Inferior parietal cortex (tissue), 1 donor: ENCODE measurements around the gene ERI3.
"Not testable (repeated sequence)": the region's sequence is repeated elsewhere in the genome, so short reads cannot be mapped to it uniquely, and the experiment has no call there.

Source experiments
- DNase-seq: peaks from one replicate; pipeline ENCODE4 v3.0.0-alpha.2; 2016; ENCODE audit errors: extremely low spot score

Gene ERI3

DNA sequence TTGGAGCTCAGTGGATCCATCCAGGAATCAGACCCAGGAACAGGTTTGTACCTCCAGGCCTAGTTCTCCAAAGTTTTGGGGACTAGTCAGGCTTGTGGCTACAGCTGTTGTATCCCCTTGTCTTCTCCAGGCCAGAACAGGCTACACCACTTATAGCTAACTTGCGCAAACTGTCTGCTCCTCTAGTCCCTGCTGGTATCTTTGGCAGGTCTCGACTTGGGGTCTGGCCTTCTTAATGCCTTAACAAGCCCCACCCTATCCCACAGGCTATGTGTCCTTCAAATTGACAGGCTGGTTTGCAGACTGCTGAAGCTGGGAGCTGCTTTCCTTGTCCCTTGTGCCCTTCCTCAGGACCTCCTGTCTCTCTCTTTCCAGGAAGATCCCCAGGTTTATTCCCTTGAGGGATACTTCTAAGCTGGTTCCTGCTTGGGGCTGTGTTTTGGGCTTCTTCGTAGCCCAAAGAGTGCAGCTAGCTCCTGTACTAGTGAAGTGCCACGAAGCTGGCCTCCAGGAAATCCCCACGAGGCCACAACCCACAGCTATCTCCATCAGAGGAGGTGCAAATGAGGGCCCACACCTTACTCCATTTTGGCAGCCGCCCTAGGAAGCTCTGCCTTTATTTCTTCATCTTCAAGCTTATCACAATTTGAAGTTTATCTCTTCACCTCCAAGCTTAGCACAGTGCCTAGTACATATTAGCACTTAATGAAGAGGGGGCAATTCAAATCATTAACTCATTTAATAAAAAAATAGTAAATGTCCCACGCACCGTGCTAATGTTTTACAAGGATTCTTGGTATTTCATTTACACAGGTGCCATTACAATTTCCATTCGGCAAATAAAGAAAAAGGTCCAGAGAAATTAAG, 142.5 kb downstream of the ERI3 start:
- no peak for DNase-seq

DNA sequence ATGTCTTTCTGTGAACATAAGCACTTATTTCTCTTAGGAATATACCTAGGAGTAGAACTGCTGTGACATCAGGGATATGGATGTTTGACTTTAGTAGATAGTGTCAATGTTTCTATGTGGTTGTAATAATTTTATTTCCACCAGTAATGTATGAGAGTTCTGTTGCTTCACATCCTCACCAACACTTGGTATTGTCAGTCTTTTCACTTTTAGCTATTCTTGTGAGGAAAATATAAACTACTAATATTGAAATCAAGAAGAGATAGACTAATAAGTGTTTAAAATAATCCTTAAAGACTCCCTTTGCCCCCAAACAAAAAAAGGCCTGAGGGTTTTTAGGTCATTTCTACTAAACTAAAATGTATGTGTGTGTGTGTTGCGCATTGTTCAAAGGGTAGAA, 144.5 kb downstream of the ERI3 start:
- DNase-seq = no peak

DNA sequence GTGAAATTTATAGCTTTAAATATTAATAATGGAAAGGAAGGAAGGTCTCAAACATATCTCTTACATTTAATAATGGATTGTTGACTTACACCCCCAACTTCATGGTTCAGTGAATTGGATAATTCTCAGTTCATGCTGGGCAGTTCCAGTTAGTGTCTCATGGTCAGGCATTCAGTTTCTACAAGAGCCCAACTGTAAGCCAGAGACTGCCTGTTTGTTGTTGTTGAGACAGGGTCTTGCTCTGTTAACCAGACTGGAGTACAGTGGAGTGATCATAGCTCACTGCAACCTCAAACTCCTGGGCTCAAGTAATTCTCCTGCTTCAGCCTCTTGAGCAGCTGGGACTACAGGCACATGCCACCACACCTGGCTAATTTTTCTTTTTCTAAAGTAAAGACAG, 146.8 kb downstream of the ERI3 start:
- DNase-seq = no peak

DNA sequence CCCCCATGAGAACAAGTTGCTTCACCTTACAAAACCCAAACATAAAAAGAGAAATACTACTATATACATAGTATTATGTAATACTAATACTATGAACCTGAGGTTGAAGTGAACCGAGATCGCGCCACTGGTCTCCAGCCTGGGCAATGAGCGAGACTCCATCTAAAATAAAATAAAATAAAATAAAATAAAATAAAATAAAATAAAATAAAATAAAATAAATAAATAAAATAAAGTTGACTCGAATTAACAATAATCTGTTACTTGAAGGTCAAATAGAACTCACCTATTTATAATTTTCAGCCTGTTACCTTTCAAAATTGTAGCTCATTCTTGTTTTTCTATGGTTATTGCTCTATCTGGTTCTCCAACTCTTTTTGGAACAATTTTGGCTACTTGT, 148.5 kb downstream of the ERI3 start:
- not testable (repeated sequence) for DNase-seq

DNA sequence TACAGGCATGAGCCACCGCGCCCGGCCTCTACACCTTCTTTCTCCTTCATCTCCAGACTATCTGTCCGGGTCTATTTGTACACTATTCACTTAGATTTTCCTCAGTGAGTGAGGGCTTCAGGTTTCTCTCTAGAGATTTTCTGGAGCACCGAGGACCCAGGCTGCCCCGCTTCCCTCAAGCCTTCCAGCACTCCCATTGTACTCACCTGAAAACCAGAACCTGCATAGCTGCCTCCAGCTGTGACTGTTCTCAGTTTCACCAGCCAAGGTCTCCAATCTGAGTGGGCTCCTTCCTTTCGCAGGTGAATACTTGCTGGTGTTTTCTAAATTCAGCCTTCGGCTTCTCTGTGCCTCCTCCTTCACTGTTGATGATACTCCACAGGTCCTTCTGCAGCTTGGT, 154.7 kb downstream of the ERI3 start:
- no peak for DNase-seq

DNA sequence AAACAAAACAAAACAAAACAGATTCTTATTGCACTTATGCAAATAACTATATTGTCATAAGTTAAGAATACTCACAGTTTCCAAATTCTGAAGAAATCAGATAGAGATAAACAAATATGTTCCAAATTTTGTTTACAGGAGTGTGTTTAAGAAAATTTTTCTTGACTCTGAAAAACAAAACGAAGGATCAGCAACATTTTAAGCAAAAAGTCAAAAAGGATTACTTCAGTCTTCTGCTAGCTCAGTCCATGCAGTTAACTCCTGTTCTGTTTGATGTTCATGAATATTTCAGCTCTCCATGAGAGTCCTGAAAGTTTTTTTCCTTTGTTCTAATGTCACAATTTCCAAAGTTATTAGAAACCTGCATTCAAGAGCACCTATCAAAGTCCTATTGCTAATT, 180.4 kb downstream of the ERI3 start:
- DNase-seq = no peak
